Liver (tissue), 3 donors: ENCODE measurements around the gene SHF.

Experiments used
- ATF3 ChIP-seq: IDR thresholded peaks from 2 replicates; pipeline ENCODE4 v1.6.1; 2016; ENCODE audit warnings: antibody characterized with exemption
- CTCF ChIP-seq: fragments of 150-350 bp; IDR thresholded peaks from 2 replicates; pipeline ENCODE4 v1.5.1; 2017; ENCODE audit warnings: improper control_type of control experiment, low read depth, low read length; ENCODE audit not compliant: missing input control
- FOXA1 ChIP-seq: IDR thresholded peaks from 2 replicates; pipeline ENCODE4 v1.6.1; 2016; ENCODE audit warnings: antibody characterized with exemption
- GABPA ChIP-seq, 2 donors: IDR thresholded peaks in 1 of 2; conservative IDR thresholded peaks in 1 of 2; 2 replicates each; pipeline ENCODE4 v1.6.1; 2016; ENCODE audit warnings: antibody characterized with exemption in 2 of 2, mild to moderate bottlenecking in 1 of 2, moderate library complexity in 1 of 2
- JUND ChIP-seq, 2 donors: IDR thresholded peaks; 2 replicates each; pipeline ENCODE4 v1.6.1; 2016; ENCODE audit warnings: antibody characterized with exemption in 2 of 2
- MAX ChIP-seq: IDR thresholded peaks from 2 replicates; pipeline ENCODE4 v1.6.1; 2016; ENCODE audit warnings: antibody characterized with exemption
- RAD21 ChIP-seq, 2 donors: IDR thresholded peaks; 2 replicates each; pipeline ENCODE4 v1.6.1; 2016; ENCODE audit warnings: antibody characterized with exemption in 2 of 2, mild to moderate bottlenecking in 2 of 2
- REST ChIP-seq: IDR thresholded peaks from 2 replicates; pipeline ENCODE4 v1.6.1; 2016; ENCODE audit warnings: antibody characterized with exemption, mild to moderate bottlenecking
- RXRA ChIP-seq, 2 donors: IDR thresholded peaks; 2 replicates each; pipeline ENCODE4 v1.6.1; 2017 to 2018; ENCODE audit warnings: antibody characterized with exemption in 2 of 2, mild to moderate bottlenecking in 1 of 2
- SP1 ChIP-seq: IDR thresholded peaks from 2 replicates; pipeline ENCODE4 v1.6.1; 2018; ENCODE audit warnings: antibody characterized with exemption, mild to moderate bottlenecking
- TAF1 ChIP-seq: conservative IDR thresholded peaks from 2 replicates; pipeline ENCODE4 v1.6.1; 2016; ENCODE audit warnings: antibody characterized with exemption, mild to moderate bottlenecking
- YY1 ChIP-seq: IDR thresholded peaks from 2 replicates; pipeline ENCODE4 v1.6.1; 2016; ENCODE audit warnings: antibody characterized with exemption, mild to moderate bottlenecking
- ZBTB33 ChIP-seq: IDR thresholded peaks from 2 replicates; pipeline ENCODE4 v1.6.1; 2016; ENCODE audit warnings: antibody characterized with exemption
- donor health status: healthy.
- donor health status: healthy.

- no peak for TF ChIP-seq CTCF
- TF ChIP-seq FOXA1, result no peak
- no peak for TF ChIP-seq REST
- TF ChIP-seq ZBTB33, result no peak
- TF ChIP-seq RAD21 (IDR thresholded peaks at IDR 0.05), result no peak
- no peak for TF ChIP-seq TAF1
- TF ChIP-seq ATF3, result no peak
- no peak for TF ChIP-seq JUND (IDR thresholded peaks at IDR 0.05)
- no peak for TF ChIP-seq GABPA (IDR thresholded peaks at IDR 0.05 in 1 of 2, conservative IDR thresholded peaks at IDR 0.05 in 1 of 2)
- TF ChIP-seq SP1, result no peak
- TF ChIP-seq MAX, result no peak
- TF ChIP-seq YY1, result no peak
- TF ChIP-seq RXRA (IDR thresholded peaks at IDR 0.05), result no peak
These were observed 30.9 kb downstream of the SHF start for GRCh38 chr15:45156744-45157455.
